ENCODE measurements around the gene SCYL3.

SCYL3 gene

GRCh38 chr1:169904834-169905233, 11.1 kb upstream of the SCYL3 start:
- H3K27me3 ChIP-seq, result no peaks in the 10 kb centered on the region
- H3K36me3 ChIP-seq, result no peaks in the 10 kb centered on the region
- H3K9me3 ChIP-seq (replicated peaks in 1 of 11), result 0 out of 22 replicates have a peak, but pooled peaks cover 0 to 5% (median 0%) of the 10 kb centered on the region in 11 experiments
- no peak overlapping the region for H3K9ac ChIP-seq
- H3K4me3 ChIP-seq, result no peak overlapping the region
- no peak overlapping the region for H3K27ac ChIP-seq
- H3K4me1 ChIP-seq, result peaks cover 9 to 54% (median 29%) of the 10 kb centered on the region in 10 experiments; a peak in 18 of 20 replicates
- TF ChIP-seq Cebpa-rat (IDR thresholded peaks at IDR 0.05), result no peak
- no peaks in the 10 kb centered on the region for H4K20me1 ChIP-seq
- no peak overlapping the region for H3K4me2 ChIP-seq

- Histone ChIP-seq H3K4me1 (peaks cover 9 to 33% (median 14%) of the 10 kb centered on the region in 10 experiments; a peak in 17 of 20 replicates), H3K9ac (no peak overlapping the region), H3K4me2 (peak overlapping the region; percentile 9 to 70 (median 47); a peak in 19 of 22 replicates), H4K20me1 (no peaks in the 10 kb centered on the region), H3K27me3 (no peaks in the 10 kb centered on the region), H3K9me3 (replicated peaks in 1 of 11) (0 out of 22 replicates have a peak, but pooled peaks cover 0 to 5% (median 0%) of the 10 kb centered on the region in 11 experiments), H3K4me3 (no peak overlapping the region), H3K36me3 (no peaks in the 10 kb centered on the region), H3K27ac (no peak overlapping the region)
- TF ChIP-seq Cebpa-rat (IDR thresholded peaks at IDR 0.05), result no peak
These were observed 9.1 kb upstream of the SCYL3 start for GRCh38 chr1:169902751-169903150.

GRCh38 chr1:169901115-169901514, 7.4 kb upstream of the SCYL3 start:
- no peak overlapping the region for H3K4me3 ChIP-seq
- no peaks in the 10 kb centered on the region for H3K36me3 ChIP-seq
- H3K27ac ChIP-seq, result no peak overlapping the region
- no peaks in the 10 kb centered on the region for H3K27me3 ChIP-seq
- no peak overlapping the region for H3K4me2 ChIP-seq
- peaks cover 9 to 31% (median 14%) of the 10 kb centered on the region in 10 experiments; a peak in 17 of 20 replicates for H3K4me1 ChIP-seq
- H4K20me1 ChIP-seq, result no peaks in the 10 kb centered on the region
- 0 out of 22 replicates have a peak, but pooled peaks cover 0 to 5% (median 0%) of the 10 kb centered on the region in 11 experiments for H3K9me3 ChIP-seq (replicated peaks in 1 of 11)
- no peak for TF ChIP-seq Cebpa-rat (IDR thresholded peaks at IDR 0.05)
- no peak overlapping the region for H3K9ac ChIP-seq

GRCh38 chr1:169900571-169900970, 6.9 kb upstream of the SCYL3 start:
- no peak overlapping the region for H3K9ac ChIP-seq
- no peaks in the 10 kb centered on the region for H3K27me3 ChIP-seq
- H3K36me3 ChIP-seq, result no peaks in the 10 kb centered on the region
- peaks cover 9 to 36% (median 14%) of the 10 kb centered on the region in 10 experiments; a peak in 17 of 20 replicates for H3K4me1 ChIP-seq
- no peak overlapping the region for H3K4me3 ChIP-seq
- no peaks in the 10 kb centered on the region for H4K20me1 ChIP-seq
- H3K27ac ChIP-seq, result no peak overlapping the region
- no peak for TF ChIP-seq Cebpa-rat (IDR thresholded peaks at IDR 0.05)
- 0 out of 22 replicates have a peak, but pooled peaks cover 0 to 5% (median 0%) of the 10 kb centered on the region in 11 experiments for H3K9me3 ChIP-seq (replicated peaks in 1 of 11)
- H3K4me2 ChIP-seq, result no peak overlapping the region

GRCh38 chr1:169899519-169900217, 6.0 kb upstream of the SCYL3 start:
- no peak overlapping the region for H3K4me3 ChIP-seq
- no peaks in the 10 kb centered on the region for H3K36me3 ChIP-seq
- H3K9ac ChIP-seq, result no peak overlapping the region
- no peaks in the 10 kb centered on the region for H4K20me1 ChIP-seq
- no peak for TF ChIP-seq Cebpa-rat (IDR thresholded peaks at IDR 0.05)
- no peaks in the 10 kb centered on the region for H3K27me3 ChIP-seq
- peaks cover 10 to 41% (median 16%) of the 10 kb centered on the region in 10 experiments for H3K4me1 ChIP-seq
- no peak overlapping the region for H3K27ac ChIP-seq
- no peaks in the 10 kb centered on the region for H3K9me3 ChIP-seq (replicated peaks in 1 of 11)
- H3K4me2 ChIP-seq, result no peak overlapping the region

GRCh38 chr1:169896013-169896412, 2.3 kb upstream of the SCYL3 start:
- H3K9me3 ChIP-seq (replicated peaks in 1 of 11), result no peaks in the 10 kb centered on the region
- no peak overlapping the region for H3K27ac ChIP-seq
- peaks cover 22 to 42% (median 24%) of the 10 kb centered on the region in 10 experiments for H3K4me1 ChIP-seq
- no peaks in the 10 kb centered on the region for H3K36me3 ChIP-seq
- H3K4me3 ChIP-seq, result no peak overlapping the region
- no peak overlapping the region for H3K9ac ChIP-seq
- no peak for TF ChIP-seq Cebpa-rat (IDR thresholded peaks at IDR 0.05)
- peak overlapping the region in 3 of 11 experiments; percentile 39 to 53 (median 42); a peak in 6 of 22 replicates for H3K4me2 ChIP-seq
- H4K20me1 ChIP-seq, result peaks cover 0 to 6% (median 0%) of the 10 kb centered on the region in 11 experiments; a peak in 4 of 22 replicates
- H3K27me3 ChIP-seq, result no peaks in the 10 kb centered on the region

GRCh38 chr1:169894424-169895145, 889 bp upstream of the SCYL3 start:
- TF ChIP-seq Cebpa-rat (IDR thresholded peaks at IDR 0.05), result no peak
- H3K36me3 ChIP-seq, result no peaks in the 10 kb centered on the region
- peaks cover 23 to 47% (median 26%) of the 10 kb centered on the region in 10 experiments for H3K4me1 ChIP-seq
- peak overlapping the region; percentile 93 to 100 (median 98); a peak in 21 of 22 replicates for H3K27ac ChIP-seq
- peaks cover 0 to 16% (median 4%) of the 10 kb centered on the region in 11 experiments; a peak in 5 of 22 replicates for H4K20me1 ChIP-seq
- H3K27me3 ChIP-seq, result no peaks in the 10 kb centered on the region
- peak overlapping the region; percentile 82 to 99 (median 94) for H3K4me3 ChIP-seq
- H3K9me3 ChIP-seq (replicated peaks in 1 of 11), result no peaks in the 10 kb centered on the region
- H3K9ac ChIP-seq, result peak overlapping the region; percentile 89 to 99 (median 97)
- peak overlapping the region; percentile 76 to 93 (median 89) for H3K4me2 ChIP-seq

- Histone ChIP-seq H3K9ac (peak overlapping the region; percentile 89 to 99 (median 97)), H3K4me2 (peak overlapping the region; percentile 86 to 97 (median 91)), H3K4me1 (peaks cover 23 to 47% (median 26%) of the 10 kb centered on the region in 10 experiments), H3K27ac (peak overlapping the region; percentile 93 to 100 (median 98)), H3K4me3 (peak overlapping the region; percentile 82 to 99 (median 94)), H3K36me3 (peaks cover 4 to 9% (median 7%) of the 10 kb centered on the region in 11 experiments; a peak in 20 of 22 replicates), H4K20me1 (peaks cover 0 to 19% (median 5%) of the 10 kb centered on the region in 11 experiments; a peak in 5 of 22 replicates), H3K9me3 (replicated peaks in 1 of 11) (no peaks in the 10 kb centered on the region), H3K27me3 (no peaks in the 10 kb centered on the region)
- no peak for TF ChIP-seq Cebpa-rat (IDR thresholded peaks at IDR 0.05)
These were observed 610 bp downstream of the SCYL3 start for GRCh38 chr1:169892927-169893644.
